ENCODE data around the gene NR4A3.

The NR4A3 gene

GRCh38 chr9:99878651-99879050, 57.0 kb downstream of the NR4A3 start:
- peak; percentile 36 for DNase-seq (ENCODE audit: low spot score)

DNA sequence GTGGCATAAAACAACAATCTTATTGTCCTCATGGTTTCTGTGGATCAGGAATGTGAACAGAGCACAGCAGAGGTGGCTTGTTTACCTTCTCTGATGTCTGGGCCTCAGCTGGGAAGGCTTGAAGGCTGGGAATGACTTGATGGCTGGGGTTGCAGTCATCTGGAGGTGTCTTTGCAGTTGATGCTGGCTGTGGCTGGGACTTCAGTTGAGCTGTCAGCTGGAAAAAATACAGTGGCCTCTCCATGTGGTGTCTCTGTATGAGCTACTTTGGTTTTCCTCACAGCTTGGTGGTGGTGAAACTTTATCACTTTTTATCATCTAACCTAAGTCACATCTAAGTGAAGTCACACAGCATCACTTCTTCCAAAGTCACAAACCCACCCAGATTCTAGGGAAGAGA, 60.1 kb downstream of the NR4A3 start:
- DNase-seq (ENCODE audit: low spot score): no peak

DNA sequence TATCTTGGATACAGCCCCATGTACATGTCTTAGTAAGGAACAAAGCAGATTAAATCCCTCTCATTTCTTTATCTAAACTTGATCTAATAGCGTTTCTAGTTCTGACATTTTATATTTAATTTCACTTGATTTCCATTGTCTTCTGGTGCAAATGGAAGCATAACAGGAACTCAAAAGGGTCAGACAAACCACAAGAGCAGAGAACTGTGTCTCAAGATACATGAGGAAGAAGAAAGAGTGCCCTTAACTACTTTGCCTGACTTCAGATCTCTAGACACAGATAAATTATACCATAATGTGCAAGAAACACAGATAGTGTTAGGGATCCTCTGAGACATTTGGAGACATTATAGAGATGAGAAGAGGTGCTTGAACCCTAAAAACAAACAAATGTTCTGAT, 64.1 kb downstream of the NR4A3 start:
- no peak for DNase-seq (ENCODE audit: low spot score)

DNA sequence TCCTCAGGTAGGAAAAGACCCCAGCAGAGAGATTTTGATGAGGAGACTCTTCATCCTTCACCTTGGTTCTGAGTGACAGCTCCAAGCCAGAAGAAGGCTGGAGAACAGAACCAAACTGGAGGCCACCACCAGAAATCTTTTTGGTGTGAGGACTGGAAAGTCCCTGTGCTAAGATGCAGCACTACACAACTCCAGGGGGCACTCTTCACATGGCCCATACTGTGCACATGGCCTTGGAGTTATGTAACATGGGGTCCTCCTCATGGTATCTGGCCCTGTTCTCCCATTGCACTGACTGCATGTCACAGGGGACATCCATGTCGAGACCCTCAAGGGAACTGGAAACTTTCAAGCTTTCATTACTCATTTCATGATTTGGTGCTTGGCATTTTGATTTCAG, 67.4 kb downstream of the NR4A3 start:
- no peak for DNase-seq (ENCODE audit: low spot score)

DNA sequence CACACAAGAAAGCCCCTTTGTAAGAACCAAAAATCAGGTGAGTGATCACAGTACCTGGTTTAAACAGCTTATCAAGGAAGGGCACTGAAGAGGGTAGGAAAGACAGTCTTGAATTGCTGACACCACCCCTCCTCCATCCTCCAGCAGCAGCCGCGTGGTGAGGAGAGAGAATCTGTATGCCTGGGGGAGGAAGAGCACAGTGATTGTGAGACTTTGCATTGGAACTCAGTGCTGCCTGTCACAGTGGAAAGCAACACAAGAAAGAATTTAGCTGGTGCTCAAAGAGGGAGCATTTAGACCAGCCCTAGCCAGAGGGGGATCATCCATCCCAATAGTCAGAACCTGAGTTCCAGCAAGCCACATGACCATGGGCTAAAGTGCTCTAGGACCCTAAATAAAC, 73.1 kb downstream of the NR4A3 start:
- DNase-seq (ENCODE audit: low spot score): no peak

- no peak for DNase-seq (ENCODE audit: low spot score)
Observed at GRCh38 chr9:99895510-99895909, 73.8 kb downstream of the NR4A3 start.

GRCh38 chr9:99896119-99896518, 74.4 kb downstream of the NR4A3 start:
- no peak for DNase-seq (ENCODE audit: low spot score)

GRCh38 chr9:99903393-99903792, 81.7 kb downstream of the NR4A3 start:
- DNase-seq (ENCODE audit: low spot score): no peak

DNA sequence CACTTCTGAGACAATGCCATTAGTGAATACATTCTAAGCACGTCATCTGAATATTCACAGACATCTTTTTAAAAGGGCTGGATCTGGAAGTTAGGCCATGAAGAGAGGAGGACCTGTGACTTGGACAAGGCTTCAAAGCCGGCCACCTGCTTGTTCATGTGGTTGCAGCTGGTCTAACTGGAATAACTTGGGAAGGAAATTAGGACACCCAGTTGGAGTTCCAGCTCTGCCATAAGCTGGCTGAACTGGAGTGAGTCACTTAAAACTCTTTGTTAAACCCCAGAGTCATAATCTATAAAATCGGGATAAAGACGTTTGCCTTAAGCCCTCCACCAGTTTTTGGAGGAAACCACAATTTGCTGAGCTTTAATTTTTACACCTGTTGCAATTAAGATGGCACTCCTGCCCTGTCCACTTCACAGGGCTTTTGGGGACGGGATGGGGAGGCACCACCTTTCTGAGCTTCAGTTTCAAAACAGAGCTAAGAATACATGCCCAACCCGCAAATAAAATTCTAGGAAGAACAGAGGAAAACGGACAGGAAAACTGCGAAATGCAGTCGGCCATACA, 84.2 kb downstream of the NR4A3 start:
- no peak for DNase-seq (ENCODE audit: low spot score)

- peak; percentile 99 for DNase-seq (ENCODE audit: low spot score)
Observed at GRCh38 chr9:99906403-99907207, 84.9 kb downstream of the NR4A3 start, which contains the start of gene STX17. STX17 (plus strand) TSS chr9:99906654; CDS start chr9:99915240, 8,586 bp downstream.

DNA sequence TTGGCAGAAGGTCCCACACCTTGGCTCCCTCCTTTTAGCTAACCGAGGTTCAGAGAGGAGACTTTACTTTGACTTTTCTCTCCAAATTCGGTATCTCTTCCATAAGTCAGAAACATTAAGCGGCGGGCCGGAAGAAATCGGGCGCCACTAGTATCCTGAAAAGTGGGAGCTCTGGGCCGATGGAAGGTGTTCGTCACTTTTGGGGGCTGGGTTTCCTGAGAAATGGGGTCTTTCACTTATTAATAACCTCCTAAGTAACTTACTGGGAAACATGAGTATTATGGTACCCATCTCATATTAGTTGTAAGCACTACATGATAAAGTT, 85.5 kb downstream of the NR4A3 start:
- no peak for DNase-seq (ENCODE audit: low spot score)

GRCh38 chr9:99911600-99911999, 89.9 kb downstream of the NR4A3 start:
- no peak for DNase-seq (ENCODE audit: low spot score)

All from GM03348 (cell line).